BJ (cell line): ENCODE data around the gene CTNNA1. TPM values are rescaled to one million over a fixed set of nuclear protein-coding genes. Genes with fewer than 3 reads are reported as not detected.

Source experiments
- CTCF ChIA-PET: fragments of 350-600 bp; formaldehyde crosslinking; extraction: SDS; loops from one replicate; lab custom pipeline; 2021; ENCODE audit warnings: antibody characterized with exemption, inconsistent platforms; lab: Yijun Ruan, JAX
- POLR2A ChIA-PET: fragments of 300-600 bp; sonication (Branson Sonifier 250); formaldehyde crosslinking; extraction: SDS; loops from one replicate; lab custom pipeline; 2021; ENCODE audit warnings: antibody characterized with exemption; lab: Charles Lee
- DNase-seq: peaks from one replicate; pipeline ENCODE4 v3.0.0-alpha.2; 2011; ENCODE audit warnings: low read depth
- H3K27me3 ChIP-seq: 2 replicates; pipeline ENCODE4 v1.6.0; 2011; ENCODE audit warnings: low read length; ENCODE audit not compliant: control insufficient read depth, insufficient read depth
- H3K36me3 ChIP-seq: 2 replicates; pipeline ENCODE4 v1.5.1; 2011; ENCODE audit warnings: low read length; ENCODE audit not compliant: control insufficient read depth, insufficient read depth
- H3K4me3 ChIP-seq: 2 replicates; pipeline ENCODE4 v1.5.1; 2011; ENCODE audit warnings: low read depth, mild to moderate bottlenecking, control low read depth, low read length
- polyA plus RNA-seq: library from polyadenylated mRNA; depleted of rRNA; stranded (reverse); fragments of >200 nt; gene quantifications from 2 replicates; pipeline ENCODE4 v1.2.3, GENCODE V29; 2011
- TF ChIP-seq, protein P1 (sequence below): IDR thresholded peaks from 2 replicates; pipeline ENCODE4 v1.5.1; 2011; ENCODE audit warnings: low read depth, mild to moderate bottlenecking, control low read depth, inconsistent platforms, low read length, moderate library complexity; ENCODE audit not compliant: insufficient read depth

CTNNA1 gene
- polyA plus RNA-seq, 1 experiment = 169 TPM

DNA sequence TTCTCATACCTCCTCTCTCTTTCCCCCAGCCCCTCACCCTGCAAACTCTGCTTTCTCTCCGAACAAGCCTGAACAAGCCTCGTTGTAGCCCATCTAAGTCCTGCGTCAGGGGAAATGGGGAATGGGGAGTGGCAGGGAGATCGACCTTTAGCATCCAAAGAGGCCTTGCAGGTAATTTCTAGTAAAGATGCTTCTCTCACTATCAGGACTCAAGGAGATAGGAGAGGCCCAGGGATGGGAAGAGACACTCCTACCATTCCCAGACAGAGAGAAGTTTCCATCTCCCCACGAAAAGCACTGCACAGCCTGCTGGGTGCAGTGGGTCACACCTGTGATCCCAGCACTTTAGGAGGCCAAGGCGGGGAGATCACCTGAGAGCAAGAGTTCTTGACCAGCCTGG, 44.4 kb upstream of the CTNNA1 start:
- POLR2A ChIA-PET = no interaction called here
- CTCF ChIA-PET = no interaction called here
- H3K4me3 ChIP-seq = no peak overlapping the region
- H3K27me3 ChIP-seq = no peaks in the 10 kb centered on the region
- TF ChIP-seq, protein P1, sequence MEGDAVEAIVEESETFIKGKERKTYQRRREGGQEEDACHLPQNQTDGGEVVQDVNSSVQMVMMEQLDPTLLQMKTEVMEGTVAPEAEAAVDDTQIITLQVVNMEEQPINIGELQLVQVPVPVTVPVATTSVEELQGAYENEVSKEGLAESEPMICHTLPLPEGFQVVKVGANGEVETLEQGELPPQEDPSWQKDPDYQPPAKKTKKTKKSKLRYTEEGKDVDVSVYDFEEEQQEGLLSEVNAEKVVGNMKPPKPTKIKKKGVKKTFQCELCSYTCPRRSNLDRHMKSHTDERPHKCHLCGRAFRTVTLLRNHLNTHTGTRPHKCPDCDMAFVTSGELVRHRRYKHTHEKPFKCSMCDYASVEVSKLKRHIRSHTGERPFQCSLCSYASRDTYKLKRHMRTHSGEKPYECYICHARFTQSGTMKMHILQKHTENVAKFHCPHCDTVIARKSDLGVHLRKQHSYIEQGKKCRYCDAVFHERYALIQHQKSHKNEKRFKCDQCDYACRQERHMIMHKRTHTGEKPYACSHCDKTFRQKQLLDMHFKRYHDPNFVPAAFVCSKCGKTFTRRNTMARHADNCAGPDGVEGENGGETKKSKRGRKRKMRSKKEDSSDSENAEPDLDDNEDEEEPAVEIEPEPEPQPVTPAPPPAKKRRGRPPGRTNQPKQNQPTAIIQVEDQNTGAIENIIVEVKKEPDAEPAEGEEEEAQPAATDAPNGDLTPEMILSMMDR = no peak
- no peaks in the 10 kb centered on the region for H3K36me3 ChIP-seq
- DNase-seq = no peak

DNA sequence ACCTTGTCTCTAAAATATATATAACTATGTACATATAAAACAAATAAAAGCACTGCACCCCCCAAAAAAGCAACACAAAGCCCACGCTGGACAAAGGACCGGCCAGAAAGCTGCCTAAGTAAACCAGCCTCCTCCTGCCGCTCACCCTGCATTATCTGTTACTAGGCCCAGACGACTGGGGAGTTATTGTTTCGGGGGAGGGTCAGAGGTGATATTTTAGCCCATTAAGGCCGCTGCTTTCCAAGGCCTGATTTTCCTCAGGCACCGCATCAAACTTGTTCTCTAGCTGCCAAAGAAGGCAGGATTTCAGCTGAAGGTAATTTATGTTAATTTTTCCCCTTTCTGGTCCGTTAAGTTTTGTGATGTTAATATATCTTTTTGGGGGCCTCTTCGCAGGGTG, 44.0 kb upstream of the CTNNA1 start:
- CTCF ChIA-PET = no interaction called here
- no peak for DNase-seq
- no peaks in the 10 kb centered on the region for H3K36me3 ChIP-seq
- no peak overlapping the region for H3K4me3 ChIP-seq
- TF ChIP-seq, protein P1 = no peak
- POLR2A ChIA-PET = no interaction called here
- H3K27me3 ChIP-seq = no peaks in the 10 kb centered on the region

DNA sequence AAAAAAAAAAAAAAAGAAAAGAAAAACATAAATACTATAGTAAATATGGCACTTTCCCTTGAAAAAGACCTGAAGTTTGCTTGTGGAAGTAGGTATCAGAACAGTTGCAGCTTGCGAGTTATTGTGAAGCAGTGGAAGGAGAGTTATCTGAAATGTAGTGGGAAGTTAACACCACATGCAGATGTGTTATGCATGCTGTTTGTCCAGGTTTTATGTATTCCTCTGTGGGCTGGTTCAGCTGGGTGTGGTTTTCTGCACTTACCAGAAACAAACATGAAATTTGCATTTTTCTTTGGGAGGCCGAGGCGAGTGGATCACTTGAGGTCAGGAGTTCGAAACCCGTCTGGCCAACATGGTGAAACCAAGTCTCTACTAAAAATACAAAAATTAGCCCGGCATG, 42.1 kb upstream of the CTNNA1 start:
- CTCF ChIA-PET = interaction anchor here (0.6 kb wide), 1 partner anchor 16 kb away, joined by 3 read pairs; no protein-coding TSS in a partner anchor
- DNase-seq = no peak
- TF ChIP-seq, protein P1 = no peak
- H3K27me3 ChIP-seq = peaks cover 2% of the 10 kb centered on the region; the same call in 1 of the 2 replicates
- H3K36me3 ChIP-seq = no peaks in the 10 kb centered on the region
- no peak overlapping the region for H3K4me3 ChIP-seq
- POLR2A ChIA-PET = no interaction called here

DNA sequence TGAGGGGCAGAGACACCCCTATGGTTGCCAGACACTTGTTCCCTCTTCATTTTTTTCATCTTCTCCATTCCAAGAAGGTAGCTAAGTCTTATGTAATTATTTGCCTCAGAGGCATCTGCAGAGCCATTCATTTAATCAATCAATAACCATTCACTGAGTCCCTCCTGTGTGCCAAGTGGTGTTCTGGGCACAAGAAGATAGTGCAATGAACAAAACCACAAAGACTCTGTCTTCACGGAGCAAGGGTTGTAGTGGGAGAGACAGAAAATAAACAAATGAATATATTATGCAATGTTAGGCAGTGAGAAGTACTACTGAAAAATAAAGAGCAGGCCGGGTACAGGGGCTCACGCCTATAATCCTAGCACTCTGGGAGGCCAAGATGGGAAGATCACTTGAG, 41.4 kb upstream of the CTNNA1 start:
- CTCF ChIA-PET = no interaction called here

DNA sequence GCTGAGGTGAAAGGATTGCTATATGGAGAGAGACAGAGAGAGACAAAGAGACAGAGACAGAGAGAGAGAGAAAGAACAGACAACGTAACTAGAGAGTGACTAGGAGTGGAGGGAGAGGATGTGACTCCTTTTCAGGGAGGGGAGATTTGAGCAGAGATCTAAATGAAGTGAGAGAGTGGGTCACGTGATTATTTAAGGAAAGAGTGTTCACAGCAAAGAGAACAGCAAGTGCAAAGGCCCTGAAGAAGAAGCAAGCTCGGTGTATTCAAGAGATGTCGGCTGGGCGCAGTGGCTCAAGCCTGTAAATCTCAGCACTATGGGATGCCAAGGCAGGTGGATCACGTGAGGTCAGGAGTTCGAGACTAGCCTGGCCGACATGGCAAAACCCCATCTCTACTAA, 40.9 kb upstream of the CTNNA1 start:
- ChIA-PET CTCF (no interaction called here), POLR2A (no interaction called here)
- DNase-seq = no peak
- H3K4me3 ChIP-seq = no peak overlapping the region
- H3K27me3 ChIP-seq = peaks cover 2% of the 10 kb centered on the region; the same call in 1 of the 2 replicates
- H3K36me3 ChIP-seq = no peaks in the 10 kb centered on the region
- TF ChIP-seq, protein P1 = no peak

More for the DNA sequence above, 41.4 kb upstream of the CTNNA1 start:
- Histone ChIP-seq H3K36me3 (no peaks in the 10 kb centered on the region), H3K4me3 (no peak overlapping the region), H3K27me3 (peaks cover 2% of the 10 kb centered on the region; the same call in 1 of the 2 replicates)
- POLR2A ChIA-PET = no interaction called here
- DNase-seq = no peak
- TF ChIP-seq, protein P1 = no peak
